Caki2 (cell line): ENCODE data around the gene KRTAP17-1. TPM values are rescaled to one million over a fixed set of nuclear protein-coding genes. Genes with fewer than 3 reads are reported as not detected.
"Not testable (repeated sequence)": the region's sequence is repeated elsewhere in the genome, so short reads cannot be mapped to it uniquely, and the experiment has no call there.

Source experiments
- DNase-seq: peaks from one replicate; pipeline ENCODE4 v3.0.0-alpha.2; 2015; ENCODE audit warnings: low read depth
- in situ Hi-C: cut with HindIII; loops from 2 replicates; pipeline ENCODE4 v1.10.0; 2016; ENCODE audit warnings: low sequenced_read_pairs, low pct_unique_long_range_greater_than_20kb, mixed read lengths
- total RNA-seq: library from RNA; depleted of rRNA; stranded (reverse); fragments of >200 nt; shearing (Covaris generic); gene quantifications from 2 replicates; pipeline ENCODE4 v1.2.3, GENCODE V29; 2014; ENCODE audit warnings: low replicate concordance

Gene KRTAP17-1
- total RNA-seq, 1 experiment from 2014 or later, result not detected

DNA sequence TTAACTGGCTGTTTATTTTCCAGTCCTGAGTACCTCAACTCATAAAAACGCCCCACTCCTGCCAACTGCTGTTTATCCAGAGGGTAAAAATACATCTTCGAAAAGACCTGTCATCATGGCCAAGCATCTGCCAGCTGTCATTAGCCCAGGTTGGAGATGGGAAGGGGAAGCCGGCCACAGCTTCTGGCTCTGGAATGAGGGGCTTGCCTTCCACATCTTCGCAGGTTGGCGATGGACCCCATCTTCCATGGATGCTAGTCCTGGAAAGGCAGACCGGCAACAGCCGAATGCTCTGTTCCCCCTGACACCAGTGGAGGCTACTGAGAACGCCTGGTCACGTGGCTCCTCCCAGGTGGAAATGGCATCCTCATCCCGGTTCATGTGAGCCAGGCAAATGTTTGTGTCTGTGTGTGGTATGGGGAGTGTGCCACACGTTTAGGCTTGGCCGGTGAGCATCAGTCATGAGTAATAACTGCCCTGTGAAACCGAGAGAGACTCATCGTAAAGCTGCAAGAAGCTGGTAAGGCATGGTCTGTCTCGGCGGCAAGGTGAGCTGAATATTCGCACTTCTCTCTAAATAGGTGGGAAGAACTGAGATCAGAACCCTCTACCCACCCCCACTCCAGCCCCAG, 420 bp upstream of the KRTAP17-1 start:
- DNase-seq, result no peak
- in situ Hi-C loops, result no loop called here

DNA sequence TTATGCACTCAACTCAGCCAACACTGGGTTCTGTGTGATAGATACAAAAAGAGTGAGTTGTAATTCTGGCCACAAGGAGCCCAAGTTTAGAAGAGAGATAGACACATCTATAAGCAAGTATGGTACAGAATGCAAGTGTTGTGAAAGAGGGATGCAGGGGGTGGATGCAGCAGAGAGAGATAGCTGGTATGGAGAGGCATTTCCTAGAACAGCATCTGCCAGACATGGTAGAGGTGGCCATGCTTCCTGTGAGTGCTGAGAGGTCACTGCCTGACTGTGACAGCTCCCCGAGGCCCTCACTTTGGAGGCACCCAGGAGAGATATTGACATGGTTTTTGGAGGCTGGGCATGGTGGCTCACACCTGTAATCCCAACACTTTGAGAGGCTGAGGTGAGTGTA, 4.4 kb downstream of the KRTAP17-1 start:
- no peak for DNase-seq
- in situ Hi-C loops, result no loop called here

DNA sequence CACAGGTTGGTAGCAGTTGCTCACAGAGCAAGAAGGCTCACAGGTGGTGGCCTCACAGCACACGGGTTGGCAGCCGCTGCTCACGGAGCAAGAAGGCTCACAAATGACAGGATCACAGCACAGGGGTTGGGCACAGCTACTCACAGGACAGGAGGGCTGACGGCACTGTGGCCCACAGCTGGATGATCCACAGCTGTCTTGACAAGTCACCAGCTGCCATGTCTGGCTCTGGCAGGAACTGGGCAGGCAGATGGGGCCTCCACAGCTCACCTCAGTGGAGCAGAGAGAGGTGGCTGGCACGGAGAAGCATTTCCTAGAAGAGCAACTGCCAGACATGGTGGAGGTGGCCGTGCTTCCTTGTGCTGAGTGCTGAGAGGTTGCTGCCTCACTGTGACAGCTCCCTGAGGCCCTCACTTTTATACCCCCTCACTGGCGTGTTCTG, 6.6 kb downstream of the KRTAP17-1 start, which contains the start of gene KRTAP16-1:
Gene KRTAP16-1, minus strand, starts transcription at position 392 of the 442 bp plus-strand sequence. Its CDS starts 56 bp downstream, at position 336.
- DNase-seq, result no peak
- in situ Hi-C loops, result no loop called here

DNA sequence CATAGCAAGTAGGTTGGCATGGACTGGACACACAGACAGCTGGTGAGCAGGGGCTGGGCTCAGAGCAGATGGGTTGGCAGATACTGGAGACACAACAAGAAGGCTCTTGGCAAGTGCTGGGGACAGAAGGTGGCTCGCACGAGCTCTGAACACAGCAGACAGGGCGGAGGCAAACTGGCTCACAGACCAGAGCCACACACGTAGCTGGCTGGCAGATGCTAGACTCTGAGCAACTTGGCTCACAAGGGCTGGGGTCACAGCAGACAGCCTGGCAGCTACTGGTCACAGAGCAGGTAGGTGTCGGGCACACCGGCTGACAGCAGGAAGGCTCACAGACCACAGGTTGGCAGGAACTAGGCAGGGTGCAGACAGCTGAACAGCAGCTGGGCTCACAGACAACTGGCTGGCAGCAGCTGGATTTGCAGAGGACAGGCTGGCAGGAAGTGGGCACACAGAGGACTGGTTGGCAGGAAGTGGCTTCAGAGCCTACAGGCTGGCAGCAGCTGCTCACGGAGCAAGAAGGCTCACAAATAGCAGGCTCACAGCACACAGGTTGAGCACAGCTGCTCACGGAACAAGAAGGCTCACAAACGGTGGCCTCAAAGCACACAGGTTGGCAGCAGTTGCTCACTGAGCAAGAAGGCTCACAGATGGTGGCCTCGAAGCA, 7.1 kb downstream of the KRTAP17-1 start:
- in situ Hi-C loops, result no loop called here
- no peak for DNase-seq

DNA sequence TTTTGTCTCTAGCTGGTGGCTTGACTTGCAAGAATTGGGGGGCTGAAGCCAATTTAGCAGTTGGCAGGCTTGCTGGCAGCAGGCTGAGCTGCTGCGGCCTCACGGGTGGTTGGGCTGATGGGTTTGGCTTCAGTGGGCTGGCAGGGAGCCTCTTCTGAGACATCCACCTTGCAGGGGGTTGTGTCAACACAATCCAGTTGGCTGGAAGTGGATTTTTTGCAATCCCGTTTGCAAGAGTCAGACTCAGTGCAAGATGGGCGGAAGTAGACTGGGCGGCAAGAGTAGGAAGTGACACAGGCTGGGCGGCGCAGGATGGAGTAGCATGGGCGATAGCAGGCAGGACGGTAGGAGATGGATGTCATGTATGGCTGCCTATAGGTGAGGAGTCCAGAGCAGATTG, 7.9 kb downstream of the KRTAP17-1 start:
- DNase-seq, result no peak
- in situ Hi-C loops, result no loop called here

DNA sequence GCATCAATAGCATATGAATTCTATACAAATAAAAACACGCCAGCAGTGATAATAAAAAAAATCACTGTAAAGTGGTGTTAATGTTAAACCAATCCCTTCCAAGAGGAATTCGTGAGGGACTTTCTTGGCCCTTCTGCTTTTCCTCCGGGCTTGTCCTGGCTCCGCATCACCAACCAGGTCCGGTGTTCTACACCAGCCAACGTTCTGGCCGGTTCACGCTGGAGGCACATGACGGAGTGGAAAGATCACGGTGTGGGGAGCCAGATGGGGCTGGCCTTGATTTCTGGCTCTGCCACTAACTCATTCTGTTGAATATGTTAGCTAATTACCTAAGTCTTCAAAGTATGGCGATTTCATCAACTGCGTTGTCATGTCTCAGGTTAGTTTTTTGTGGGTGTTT, 11.4 kb downstream of the KRTAP17-1 start:
- no peak for DNase-seq
- in situ Hi-C loops, result no loop called here

DNA sequence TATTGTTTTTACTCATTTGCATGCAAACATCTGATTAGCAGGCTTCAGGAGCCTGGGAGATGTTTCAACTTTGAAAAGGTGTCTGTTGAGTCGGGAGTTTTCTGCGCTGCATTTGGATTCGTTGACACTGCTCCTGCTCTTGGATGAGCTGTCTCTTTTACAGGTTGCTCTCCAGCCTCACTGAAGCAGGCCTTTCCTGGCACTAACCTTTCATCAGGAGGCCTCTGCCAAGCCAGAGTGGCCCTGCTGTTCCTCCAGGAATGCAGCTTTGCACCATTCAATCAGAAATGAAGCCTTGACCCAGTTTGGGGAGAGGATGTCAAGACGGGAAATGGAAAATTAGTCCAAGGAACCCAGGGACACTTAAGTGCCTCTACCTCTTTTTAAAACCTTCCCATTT, 12.5 kb downstream of the KRTAP17-1 start:
- in situ Hi-C loops, result no loop called here
- no peak for DNase-seq

DNA sequence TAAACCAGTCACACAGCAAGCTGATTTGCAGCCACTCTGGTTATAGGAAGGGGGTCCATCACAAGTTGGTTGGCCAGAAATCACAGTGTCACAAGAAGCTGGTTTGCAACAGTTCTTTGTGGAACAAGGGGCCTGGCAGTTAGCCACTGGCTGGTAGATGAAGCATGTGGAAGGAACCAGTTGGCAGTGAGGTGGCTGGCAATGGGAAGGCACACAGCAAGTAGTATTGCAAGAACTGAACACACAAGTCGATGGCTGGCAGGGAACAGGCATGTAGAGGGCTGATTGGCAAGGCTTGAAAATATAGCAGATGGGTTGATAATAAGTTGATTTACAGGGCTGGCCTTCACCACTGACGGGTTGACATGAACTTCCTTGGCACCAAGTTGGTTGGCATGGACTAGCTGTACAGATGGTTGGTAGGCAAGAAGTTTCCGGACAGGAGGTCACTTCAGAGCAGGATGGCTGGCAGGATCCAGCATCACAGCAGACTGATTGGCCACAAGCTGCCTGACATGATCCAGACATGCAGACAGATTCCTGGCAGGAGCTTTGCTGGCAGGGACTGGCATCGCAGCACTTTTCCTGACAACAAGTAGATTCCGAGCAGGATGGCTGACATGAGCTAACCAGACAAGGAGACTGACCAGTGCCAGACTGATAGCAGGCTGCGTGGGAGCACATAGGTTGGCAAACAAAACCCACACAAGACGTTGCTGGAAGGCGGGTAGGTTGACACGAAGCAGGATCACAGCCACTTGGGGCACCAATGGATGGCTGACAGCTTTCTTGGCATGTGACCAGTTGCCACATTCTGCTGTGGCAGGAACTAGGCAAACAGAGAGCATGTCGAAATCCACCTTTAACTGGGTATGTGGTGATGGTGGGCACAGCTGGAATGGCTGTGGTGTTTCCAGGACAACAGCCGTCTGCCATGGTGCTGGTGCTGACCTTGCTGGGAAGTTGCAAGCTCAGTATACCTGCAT, 13.3 kb downstream of the KRTAP17-1 start, which contains the start of gene KRTAP29-1:
Gene KRTAP29-1, minus strand, starts transcription at position 936 of the 986 bp plus-strand sequence. Its CDS starts 0 bp downstream, at position 936.
- no peak for DNase-seq
- in situ Hi-C loops, result no loop called here

DNA sequence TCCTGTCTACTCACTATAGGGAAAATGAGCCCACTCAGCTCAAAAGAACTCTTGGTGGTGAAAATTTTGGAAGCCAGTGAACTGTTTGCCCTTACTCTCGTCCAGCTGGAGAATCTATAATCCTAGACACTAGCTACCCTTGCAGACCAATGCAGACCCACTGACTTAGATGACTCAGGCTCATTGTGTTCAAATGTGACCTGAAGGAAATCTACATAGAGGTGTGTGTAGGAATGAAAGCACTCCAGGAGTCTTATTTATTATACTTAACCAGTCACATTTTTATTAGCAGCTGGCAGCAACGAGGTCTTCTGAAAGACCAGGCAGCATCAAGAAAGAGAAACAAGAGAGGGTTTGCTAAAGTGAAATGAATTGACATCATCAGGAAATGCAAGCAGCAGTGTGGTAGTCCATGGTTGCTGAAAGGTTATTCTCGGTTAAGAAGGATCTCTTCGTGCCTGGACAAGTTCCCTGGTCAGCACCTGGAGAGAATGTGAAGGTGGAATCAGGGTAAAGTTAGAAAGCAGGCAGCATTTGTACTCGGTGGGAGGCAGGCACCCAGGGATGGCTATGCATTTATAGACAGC, 14.2 kb downstream of the KRTAP17-1 start:
- in situ Hi-C loops, result no loop called here
- DNase-seq, result no peak

DNA sequence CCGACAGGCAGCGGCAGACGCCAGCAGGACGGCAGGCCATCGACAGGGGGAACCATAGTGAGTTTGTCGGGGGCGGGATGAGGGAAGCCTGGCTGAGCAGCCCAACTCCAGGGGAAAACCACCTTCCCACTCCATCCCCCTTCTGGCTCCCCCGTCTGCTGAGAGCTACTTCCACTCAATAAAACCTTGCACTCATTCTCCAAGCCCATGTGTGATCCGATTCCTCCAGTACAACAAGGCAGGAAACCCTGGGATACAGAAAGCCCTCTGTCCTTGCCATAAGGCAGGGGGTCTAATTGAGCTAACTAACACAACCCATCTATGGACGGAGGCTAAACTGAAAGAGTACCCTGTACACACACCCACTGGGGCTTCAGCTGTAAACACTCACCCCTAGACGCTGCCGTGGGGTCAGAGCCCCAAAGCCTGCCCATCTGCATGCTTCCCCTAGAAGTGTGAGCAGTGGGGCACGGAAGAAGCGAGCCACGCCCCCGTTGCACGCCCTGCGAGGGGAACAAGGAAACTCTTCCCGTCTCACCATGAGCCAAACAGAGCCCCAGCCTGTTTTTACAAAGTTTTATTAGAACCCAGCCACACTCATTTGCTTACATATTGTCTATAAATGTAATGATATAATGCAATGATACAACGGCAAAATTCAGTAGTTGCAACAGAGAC, 16.9 kb downstream of the KRTAP17-1 start:
- in situ Hi-C loops, result no loop called here
- no peak for DNase-seq

DNA sequence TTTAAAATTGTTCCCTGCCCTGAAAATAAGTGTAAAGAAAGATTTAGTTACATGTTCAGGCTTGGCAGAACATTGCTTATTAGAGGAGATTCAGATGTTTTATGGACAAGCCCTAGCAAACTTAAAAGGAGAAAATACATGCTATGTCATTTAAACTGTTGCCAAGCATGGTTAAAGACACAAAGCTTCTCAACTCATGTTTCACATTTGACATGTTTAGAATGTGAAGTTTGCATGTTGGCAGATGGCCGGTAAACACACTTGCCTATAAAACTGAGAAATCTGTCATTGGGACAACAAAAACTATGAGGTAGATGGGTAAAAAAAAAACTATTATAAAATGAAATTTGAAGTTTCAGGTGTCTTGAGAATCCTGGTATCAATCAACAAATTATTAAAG, 18.7 kb downstream of the KRTAP17-1 start:
- in situ Hi-C loops, result no loop called here
- no peak for DNase-seq

DNA sequence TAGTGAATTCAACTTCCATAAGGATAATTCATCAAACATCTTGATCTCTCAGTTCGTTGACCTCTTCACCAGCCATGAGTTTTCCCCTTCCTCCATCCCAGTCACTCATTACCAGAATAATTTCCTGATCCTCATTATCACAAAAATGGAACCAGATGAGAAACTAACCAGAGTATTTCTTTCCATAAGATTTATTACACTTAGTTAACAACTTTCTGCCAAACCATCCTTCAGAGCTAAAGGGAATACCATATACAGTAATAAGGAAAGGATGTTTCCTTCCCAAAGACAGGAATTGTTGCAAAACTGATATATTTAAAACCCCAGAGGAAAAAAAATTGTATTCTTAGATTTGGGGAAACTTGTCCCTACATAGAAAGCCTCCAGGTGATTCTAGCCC, 21.5 kb downstream of the KRTAP17-1 start:
- in situ Hi-C loops, result no loop called here
- DNase-seq, result no peak

DNA sequence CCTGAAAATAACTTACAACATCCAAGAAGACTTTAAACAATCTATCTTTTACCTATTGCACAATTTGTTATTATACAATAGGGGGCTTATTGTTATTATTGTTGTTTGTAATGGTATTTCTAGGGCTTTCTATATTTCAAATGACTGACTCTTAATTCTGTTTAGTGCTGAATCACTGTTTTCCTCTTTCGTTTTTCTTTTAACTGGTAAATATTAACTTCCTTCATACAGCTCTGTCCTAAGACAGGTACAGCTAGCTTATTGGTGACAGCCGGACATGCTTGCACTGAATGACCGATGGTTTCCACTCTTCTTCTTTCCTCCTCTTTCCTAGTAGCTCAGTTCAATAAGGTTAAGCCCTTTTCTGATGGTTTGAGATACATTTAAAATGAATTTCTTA, 28.5 kb downstream of the KRTAP17-1 start:
- DNase-seq, result peak; percentile 38
- in situ Hi-C loops, result no loop called here

DNA sequence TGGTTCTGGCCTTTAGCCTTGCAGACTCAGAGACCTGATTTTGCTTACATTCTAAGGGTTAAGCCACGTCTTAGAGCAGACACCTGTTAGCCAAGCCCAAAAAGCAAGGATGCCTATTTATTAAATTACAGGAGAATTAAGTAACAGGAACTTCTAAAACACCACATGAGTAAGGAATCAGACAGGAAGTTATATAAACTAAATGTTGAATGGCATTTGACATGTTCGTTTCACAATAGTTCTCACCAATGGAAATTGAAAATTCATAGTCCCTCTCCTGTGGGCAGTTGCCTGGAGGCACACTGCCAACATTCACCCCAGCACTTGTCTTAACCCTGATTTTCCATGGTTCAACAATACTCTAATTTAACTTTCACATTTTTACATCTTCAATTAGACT, 31.0 kb downstream of the KRTAP17-1 start:
- DNase-seq, result no peak
- in situ Hi-C loops, result no loop called here

DNA sequence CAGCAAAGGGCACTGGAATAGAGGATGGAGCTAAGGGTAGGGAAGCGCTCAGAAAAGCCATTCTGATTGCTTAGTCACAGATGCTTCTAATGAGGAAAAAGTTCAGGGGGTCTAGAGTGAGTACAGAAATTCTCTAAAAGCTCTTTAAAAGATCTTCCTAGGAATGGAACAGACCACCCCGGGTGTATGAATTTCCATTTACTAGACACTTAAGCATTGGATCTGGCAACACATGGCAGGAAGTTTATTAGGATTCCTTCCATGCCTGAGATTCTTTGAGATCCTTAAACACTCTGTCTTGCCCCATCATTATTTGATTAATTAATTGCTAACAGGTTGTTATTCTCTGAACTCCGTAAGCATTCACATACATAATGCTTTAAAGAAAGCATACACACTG, 31.5 kb downstream of the KRTAP17-1 start:
- no peak for DNase-seq
- in situ Hi-C loops, result no loop called here

DNA sequence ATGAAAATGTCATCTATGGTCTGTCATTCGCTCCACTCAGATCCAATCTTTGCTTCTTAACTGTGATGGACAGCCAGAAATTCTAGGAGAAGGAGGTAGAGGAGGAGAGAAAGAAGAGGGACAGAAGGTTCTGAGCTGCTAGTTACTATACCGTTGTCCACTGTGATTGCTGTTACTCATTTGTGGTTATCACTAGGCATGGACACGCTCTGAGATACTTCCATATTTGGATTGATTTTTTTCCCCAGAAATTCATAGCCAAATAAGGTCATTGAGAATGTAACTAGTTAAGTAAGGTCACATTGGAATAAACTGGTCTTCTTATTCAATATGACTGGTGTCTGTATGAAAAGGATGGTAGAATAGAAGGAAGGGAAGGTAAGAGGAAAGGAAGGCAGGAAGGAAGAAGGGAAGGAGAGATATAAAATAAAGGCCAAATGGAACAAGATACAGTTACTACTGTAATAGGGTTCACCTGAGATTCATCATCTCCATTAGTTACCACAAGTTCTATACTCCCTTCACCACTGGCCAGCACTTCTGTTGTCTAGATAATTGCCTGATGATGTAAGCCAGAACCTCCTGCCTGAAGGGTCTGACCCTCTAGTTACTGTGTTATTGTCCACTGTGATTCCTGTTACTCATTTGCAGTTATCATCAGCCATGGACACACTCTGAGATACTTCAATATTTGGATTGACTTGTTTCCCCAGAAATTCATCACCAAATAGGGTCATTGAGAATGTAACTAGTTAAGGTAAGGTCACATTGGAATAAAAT, 37.1 kb downstream of the KRTAP17-1 start:
- in situ Hi-C loops, result no loop called here
- DNase-seq, result no peak

DNA sequence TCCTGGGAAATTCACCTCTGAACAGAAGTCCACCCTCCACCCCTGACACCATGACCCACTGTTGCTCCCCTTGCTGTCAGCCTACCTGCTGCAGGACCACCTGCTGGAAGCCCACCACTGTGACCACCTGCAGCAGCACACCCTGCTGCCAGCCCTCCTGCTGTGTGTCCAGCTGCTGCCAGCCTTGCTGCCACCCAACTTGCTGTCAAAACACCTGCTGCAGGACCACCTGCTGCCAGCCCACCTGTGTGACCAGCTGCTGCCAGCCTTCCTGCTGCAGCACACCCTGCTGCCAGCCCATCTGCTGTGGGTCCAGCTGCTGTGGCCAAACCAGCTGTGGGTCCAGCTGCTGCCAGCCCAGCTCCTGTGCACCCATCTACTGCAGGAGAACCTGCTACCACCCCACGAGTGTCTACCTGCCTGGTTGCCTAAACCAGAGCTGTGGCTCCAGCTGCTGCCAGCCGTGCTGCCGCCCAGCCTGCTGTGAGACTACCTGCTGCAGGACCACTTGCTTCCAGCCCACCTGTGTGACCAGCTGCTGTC, 39.8 kb downstream of the KRTAP17-1 start, which contains the start of gene KRTAP9-7:
Gene KRTAP9-7, plus strand, starts transcription at position 51 of the 543 bp plus-strand sequence. Its CDS starts 0 bp downstream, at position 51.
- in situ Hi-C loops, DNase-seq: not testable (repeated sequence)
